B cell (primary cell): ENCODE data around the gene TNFRSF25. TPM values are rescaled to one million over a fixed set of nuclear protein-coding genes. Genes with fewer than 3 reads are reported as not detected.

Experiments used
- ATAC-seq: fragments of 200-7000 bp; cut with Tn5 transposase; one replicate; pipeline ENCODE4 v1.10.0; 2021; ENCODE audit warnings: low read depth, mild to moderate bottlenecking, moderate number of reproducible peaks, moderate library complexity
- CTCF ChIA-PET: fragments of 350-600 bp; sonication (Branson Sonifier 250); formaldehyde crosslinking; loops from one replicate; lab custom pipeline; 2021; ENCODE audit warnings: antibody characterized with exemption, inconsistent platforms; lab: Charles Lee
- POLR2A ChIA-PET: fragments of 350-600 bp; sonication (Branson Sonifier 250); formaldehyde crosslinking; loops from one replicate; lab custom pipeline; 2021; ENCODE audit warnings: antibody characterized with exemption; lab: Charles Lee
- DNase-seq: peaks from one replicate; pipeline ENCODE4 v3.0.0; 2013
- H2AFZ ChIP-seq: 2 replicates; pipeline ENCODE4 v1.6.1; 2012; ENCODE audit warnings: mild to moderate bottlenecking, low read depth, low read length; ENCODE audit not compliant: insufficient read depth, poor library complexity, severe bottlenecking
- H3K27ac ChIP-seq, 2 donors: 1 replicate in 1 of 2; 2 replicates in 1 of 2; pipeline ENCODE4 v1.5.1; 2012 to 2013; ENCODE audit warnings: low read length in 2 of 2, mild to moderate bottlenecking in 2 of 2, moderate library complexity in 1 of 2
- H3K27me3 ChIP-seq, 4 experiments: fragments of 200-600 bp in 1 of 4; sonication (generic) in 1 of 4; replicated peaks in 1 of 4; 1 replicate in 2 of 4; 2 replicates in 2 of 4; pipeline versions ENCODE4 v1.6.1 to v1.7.0; 2013 to 2016; ENCODE audit warnings: low read length in 3 of 4, mild to moderate bottlenecking in 2 of 4, mixed read lengths in 1 of 4, moderate library complexity in 1 of 4; ENCODE audit not compliant: insufficient read depth in 4 of 4, control insufficient read depth in 3 of 4; ENCODE audit errors: control extremely low read depth in 1 of 4
- H3K36me3 ChIP-seq, 2 experiments: replicated peaks in 1 of 2; 1 replicate in 1 of 2; 2 replicates in 1 of 2; pipeline versions ENCODE4 v1.6.1 to v1.7.1; 2013; ENCODE audit warnings: low read length in 1 of 2; ENCODE audit not compliant: insufficient read depth in 2 of 2, control insufficient read depth in 1 of 2; ENCODE audit errors: control extremely low read depth in 1 of 2, extremely low read depth in 1 of 2
- H3K4me1 ChIP-seq, 2 donors: fragments of 200-600 bp in 1 of 2; sonication (generic) in 1 of 2; 1 replicate in 1 of 2; 2 replicates in 1 of 2; pipeline versions ENCODE4 v1.5.1 to v1.6.1; 2013 to 2017; ENCODE audit warnings: low read length in 2 of 2; ENCODE audit not compliant: control insufficient read depth in 2 of 2, insufficient read depth in 2 of 2
- H3K4me2 ChIP-seq: replicated peaks from 2 replicates; pipeline ENCODE3; 2012; ENCODE audit warnings: mild to moderate bottlenecking, low read depth, low read length; ENCODE audit not compliant: poor library complexity, severe bottlenecking
- H3K4me3 ChIP-seq, 5 experiments: fragments of 200-600 bp in 1 of 5; sonication (generic) in 1 of 5; 1 replicate in 3 of 5; 2 replicates in 2 of 5; pipeline versions ENCODE4 v1.5.1 to v1.7.0; 2011 to 2016; ENCODE audit warnings: low read length in 4 of 5, mild to moderate bottlenecking in 4 of 5, low read depth in 2 of 5, control low read depth in 1 of 5, moderate library complexity in 1 of 5; ENCODE audit not compliant: insufficient read depth in 1 of 5; ENCODE audit errors: control extremely low read depth in 1 of 5, extremely low read depth in 1 of 5
- H3K79me2 ChIP-seq: fragments of 200-600 bp; sonication (generic); one replicate; pipeline ENCODE4 v1.6.0; 2016; ENCODE audit warnings: low read length; ENCODE audit not compliant: control insufficient read depth, insufficient read depth
- H3K9ac ChIP-seq: fragments of 200-600 bp; sonication (generic); 2 replicates; pipeline ENCODE4 v1.6.1; 2017; ENCODE audit warnings: mild to moderate bottlenecking, low read length, moderate library complexity
- H3K9me3 ChIP-seq, 3 donors: one replicate each; pipeline versions ENCODE4 v1.6.1 to v1.7.1; 2013; ENCODE audit warnings: low read length in 2 of 3; ENCODE audit not compliant: control insufficient read depth in 2 of 3, insufficient read depth in 1 of 3; ENCODE audit errors: control extremely low read depth in 1 of 3
- H4K20me1 ChIP-seq: 2 replicates; pipeline ENCODE4 v1.6.0; 2012; ENCODE audit warnings: mild to moderate bottlenecking, low read length; ENCODE audit not compliant: insufficient read depth, control insufficient read depth, poor library complexity, severe bottlenecking
- H3K27ac Mint-ChIP-seq: one replicate; pipeline ENCODE4 v1.8.0; 2021; ENCODE audit warnings: mixed read lengths
- H3K27me3 Mint-ChIP-seq: one replicate; pipeline ENCODE4 v1.8.0; 2021; ENCODE audit warnings: mixed read lengths
- H3K4me1 Mint-ChIP-seq: one replicate; pipeline ENCODE4 v1.8.0; 2021; ENCODE audit warnings: mixed read lengths
- H3K4me3 Mint-ChIP-seq: one replicate; pipeline ENCODE4 v1.8.0; 2021; ENCODE audit warnings: mixed read lengths
- H3K9me3 Mint-ChIP-seq: one replicate; pipeline ENCODE4 v1.8.0; 2022; ENCODE audit warnings: mixed read lengths; ENCODE audit not compliant: insufficient read depth
- EZH2 ChIP-seq: IDR thresholded peaks from 2 replicates; pipeline ENCODE4 v1.6.1; 2012; ENCODE audit warnings: borderline replicate concordance, low read depth, mild to moderate bottlenecking, moderate library complexity, low read length; ENCODE audit not compliant: insufficient read depth, poor library complexity, severe bottlenecking
- WGBS: methylation state at CpG from one replicate; pipeline ENCODE4 v1.1.5; 2013; ENCODE audit warnings: missing lambda C conversion rate; ENCODE audit not compliant: insufficient coverage; 5-methylcytosine and 5-hydroxymethylcytosine counted together
- intact Hi-C: fragments of 100-400 bp; cut with micrococcal nuclease; formaldehyde crosslinking; loops from one replicate; pipeline ENCODE4 v1.10.0; 2022
- polyA plus RNA-seq: library from polyadenylated mRNA; depleted of rRNA; stranded (reverse); fragments of >200 nt; gene quantifications from 2 replicates; pipeline ENCODE4 v1.2.3, GENCODE V29; 2012
- total RNA-seq, 2 donors: library from RNA; stranded (reverse); fragments of 120-200 nt in 1 of 2; gene quantifications; 1 replicate in 1 of 2; 2 replicates in 1 of 2; pipeline versions ENCODE4 v1.2.3 to v1.2.4, GENCODE V29; 2013 to 2022
- TF ChIP-seq, protein P1 (sequence below): fragments of 200-600 bp; IDR thresholded peaks from one replicate; pipeline ENCODE4 v1.8.0; 2022; ENCODE audit warnings: antibody characterized with exemption, mild to moderate bottlenecking

The TNFRSF25 gene
- total and polyA plus RNA-seq, 2 donors (not counting 1 experiment from before 2014, with no cell fraction given): 2.6 to 7.1 TPM

DNA sequence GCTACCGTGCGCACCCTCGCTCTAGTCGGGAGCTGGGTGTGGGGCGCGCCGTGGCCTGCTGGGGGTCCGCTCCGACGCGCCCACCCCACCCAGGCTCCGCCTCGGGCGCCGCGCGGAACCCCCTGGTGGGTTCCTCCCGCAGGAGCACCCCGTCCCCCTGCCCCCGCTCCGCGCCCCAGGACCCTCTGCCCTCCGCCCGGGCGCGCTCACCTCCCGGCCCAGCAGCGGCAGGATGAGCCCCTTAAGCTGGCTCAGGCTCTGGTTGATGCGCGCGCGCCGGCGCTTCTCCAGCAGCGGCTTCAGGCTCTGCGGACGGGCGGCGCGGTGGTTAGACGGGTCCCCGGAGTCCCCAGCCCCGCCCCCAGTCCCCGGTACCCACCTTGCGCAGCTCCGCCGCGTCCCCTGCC, 46.6 kb downstream of the TNFRSF25 start:
- Mint-ChIP-seq H3K27ac (no peak overlapping the region), H3K9me3 (no peaks in the 10 kb centered on the region), H3K27me3 (peaks cover 55% of the 10 kb centered on the region), H3K4me3 (no peak overlapping the region), H3K4me1 (peaks cover 17% of the 10 kb centered on the region)
- Histone ChIP-seq H3K4me3 (peak overlapping the region in 2 of 5 experiments; percentile 23 to 39), H3K36me3 (no peaks in the 10 kb centered on the region), H4K20me1 (no peaks in the 10 kb centered on the region), H3K4me2 (peak overlapping the region; percentile 71), H3K27me3 (peaks cover 0 to 76% (median 36%) of the 10 kb centered on the region in 4 experiments), H3K27ac (no peak overlapping the region), H3K9me3 (peaks cover 0 to 6% (median 0%) of the 10 kb centered on the region in 3 donors), H3K79me2 (no peaks in the 10 kb centered on the region), H2AFZ (peak overlapping the region; percentile 22), H3K9ac (peak overlapping the region; percentile 19), H3K4me1 (peaks cover 24 to 36% of the 10 kb centered on the region in 2 donors)
- CTCF ChIA-PET: interaction anchor here (6.1 kb wide), 1 partner anchor 20 kb away, joined by 53 read pairs; no protein-coding TSS in a partner anchor
- POLR2A ChIA-PET: no interaction called here
- WGBS: 4% methylated on average over 48 of the region's 48 CpGs
- ATAC-seq (no peak), DNase-seq (no peak)
- intact Hi-C loops: no loop called here
- no peak for TF ChIP-seq EZH2
- TF ChIP-seq, protein P1, sequence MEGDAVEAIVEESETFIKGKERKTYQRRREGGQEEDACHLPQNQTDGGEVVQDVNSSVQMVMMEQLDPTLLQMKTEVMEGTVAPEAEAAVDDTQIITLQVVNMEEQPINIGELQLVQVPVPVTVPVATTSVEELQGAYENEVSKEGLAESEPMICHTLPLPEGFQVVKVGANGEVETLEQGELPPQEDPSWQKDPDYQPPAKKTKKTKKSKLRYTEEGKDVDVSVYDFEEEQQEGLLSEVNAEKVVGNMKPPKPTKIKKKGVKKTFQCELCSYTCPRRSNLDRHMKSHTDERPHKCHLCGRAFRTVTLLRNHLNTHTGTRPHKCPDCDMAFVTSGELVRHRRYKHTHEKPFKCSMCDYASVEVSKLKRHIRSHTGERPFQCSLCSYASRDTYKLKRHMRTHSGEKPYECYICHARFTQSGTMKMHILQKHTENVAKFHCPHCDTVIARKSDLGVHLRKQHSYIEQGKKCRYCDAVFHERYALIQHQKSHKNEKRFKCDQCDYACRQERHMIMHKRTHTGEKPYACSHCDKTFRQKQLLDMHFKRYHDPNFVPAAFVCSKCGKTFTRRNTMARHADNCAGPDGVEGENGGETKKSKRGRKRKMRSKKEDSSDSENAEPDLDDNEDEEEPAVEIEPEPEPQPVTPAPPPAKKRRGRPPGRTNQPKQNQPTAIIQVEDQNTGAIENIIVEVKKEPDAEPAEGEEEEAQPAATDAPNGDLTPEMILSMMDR: no peak

DNA sequence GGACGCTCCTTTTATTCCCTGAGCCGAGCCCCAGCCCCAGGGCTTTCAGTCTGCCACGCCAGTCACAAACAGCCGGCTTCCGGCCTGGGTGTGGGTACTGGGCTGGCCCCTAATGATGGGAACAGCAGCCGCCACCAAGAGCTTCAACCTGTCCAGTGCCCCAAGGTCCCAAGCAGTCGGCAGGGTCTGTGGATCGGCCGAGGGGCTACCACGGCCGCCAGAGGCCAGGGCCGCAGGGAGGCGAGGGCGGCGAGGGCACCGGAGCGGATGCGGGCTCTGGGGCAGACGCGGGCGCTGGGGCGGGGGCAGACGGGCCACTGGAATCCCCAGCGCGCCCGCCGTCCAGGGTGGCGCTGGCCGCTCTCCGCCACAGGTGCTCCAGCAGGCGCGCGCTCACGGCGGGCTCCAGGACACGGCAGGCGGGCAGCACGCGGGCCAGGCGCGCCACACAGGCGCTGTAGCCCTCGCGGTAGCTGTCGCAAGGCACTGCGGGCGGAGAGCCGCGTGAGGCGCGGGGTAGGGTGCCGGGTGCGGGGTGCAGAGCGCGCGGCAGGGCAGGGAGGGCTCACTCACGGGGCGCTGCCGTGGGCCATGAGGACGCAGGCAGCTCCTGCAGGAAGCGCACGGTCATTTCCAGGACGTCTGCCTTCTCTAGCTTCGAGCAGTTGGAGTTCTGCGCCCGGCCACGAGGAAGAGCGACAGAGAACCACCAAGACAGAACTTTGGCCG, 47.1 kb downstream of the TNFRSF25 start:
- no peaks in the 10 kb centered on the region for H4K20me1 ChIP-seq
- H3K4me3 Mint-ChIP-seq: peak overlapping the region; percentile 47
- H3K4me3 ChIP-seq: no peak overlapping the region
- 14% methylated on average over 68 of the region's 69 CpGs for WGBS
- no peak for DNase-seq
- TF ChIP-seq, protein P1: no peak
- TF ChIP-seq EZH2: no peak
- peaks cover 12% of the 10 kb centered on the region for H3K4me1 Mint-ChIP-seq
- no peak overlapping the region for H3K27ac ChIP-seq
- no peak overlapping the region for H3K27ac Mint-ChIP-seq
- no peaks in the 10 kb centered on the region for H3K9me3 Mint-ChIP-seq
- H3K36me3 ChIP-seq: no peaks in the 10 kb centered on the region
- ChIA-PET CTCF (interaction anchor here (6.1 kb wide), 1 partner anchor 20 kb away, joined by 53 read pairs; no protein-coding TSS in a partner anchor), POLR2A (no interaction called here)
- H3K9ac ChIP-seq: no peak overlapping the region
- intact Hi-C loops: no loop called here
- no peak for ATAC-seq
- peaks cover 0 to under 1% (median 0%) of the 10 kb centered on the region in 3 donors for H3K9me3 ChIP-seq
- peaks cover 20 to 31% of the 10 kb centered on the region in 2 donors for H3K4me1 ChIP-seq
- H3K27me3 Mint-ChIP-seq: peaks cover 53% of the 10 kb centered on the region
- no peaks in the 10 kb centered on the region for H3K79me2 ChIP-seq
- H3K4me2 ChIP-seq: peak overlapping the region; percentile 71
- no peak overlapping the region for H2AFZ ChIP-seq
- peaks cover 0 to 73% (median 31%) of the 10 kb centered on the region in 4 experiments for H3K27me3 ChIP-seq
